Measurements from ENCODE around the gene ADD1. TPM values are rescaled to one million over a fixed set of nuclear protein-coding genes. Genes with fewer than 3 reads are reported as not detected.

Gene ADD1
- total RNA-seq, 4 donors from 2014 or later, result 144 to 273 (median 203) TPM

DNA sequence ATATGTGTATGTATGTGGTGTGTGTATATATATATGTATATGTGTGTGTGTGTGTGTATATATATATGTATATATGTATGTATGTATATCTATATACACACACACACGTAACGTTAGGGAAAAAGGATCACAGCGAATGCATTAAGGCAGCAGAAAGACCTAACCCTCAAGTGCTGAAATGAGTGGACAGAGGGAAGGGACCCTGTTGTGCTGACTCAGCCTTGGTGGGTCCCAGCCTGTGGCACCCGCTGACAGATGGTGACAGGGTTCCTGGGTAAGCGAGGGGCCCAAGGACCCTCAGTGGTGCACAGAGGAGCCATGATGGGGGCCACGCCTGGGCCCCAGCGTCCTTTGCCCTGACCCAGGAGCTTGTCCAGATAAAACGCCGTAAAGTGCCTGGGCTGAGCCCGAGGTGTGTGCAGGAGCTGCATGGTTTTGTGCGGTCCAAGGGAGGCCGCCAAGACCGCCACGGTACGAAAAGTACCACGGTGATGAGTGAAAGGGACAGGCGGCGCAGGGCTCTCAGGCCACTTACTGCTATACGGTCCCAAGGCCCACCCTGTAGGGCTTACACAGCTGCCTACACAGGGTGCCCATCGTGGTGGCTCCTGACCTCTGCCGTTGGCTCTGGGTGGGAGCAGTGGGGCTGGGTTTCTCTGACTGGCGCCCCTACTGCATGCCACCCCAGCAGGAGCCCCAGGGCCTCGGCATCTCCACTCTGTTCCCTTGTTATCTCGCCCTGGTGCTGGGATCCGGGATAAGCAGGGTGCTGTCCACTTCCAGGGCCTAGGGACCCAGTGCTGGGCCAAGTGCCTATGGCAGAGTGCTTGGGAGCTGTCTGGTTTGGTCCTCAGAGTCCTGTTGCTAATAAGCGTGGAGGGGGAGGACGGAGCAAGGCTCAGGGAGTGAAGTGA, 40.8 kb upstream of the ADD1 start:
- TF ChIP-seq, protein P1, sequence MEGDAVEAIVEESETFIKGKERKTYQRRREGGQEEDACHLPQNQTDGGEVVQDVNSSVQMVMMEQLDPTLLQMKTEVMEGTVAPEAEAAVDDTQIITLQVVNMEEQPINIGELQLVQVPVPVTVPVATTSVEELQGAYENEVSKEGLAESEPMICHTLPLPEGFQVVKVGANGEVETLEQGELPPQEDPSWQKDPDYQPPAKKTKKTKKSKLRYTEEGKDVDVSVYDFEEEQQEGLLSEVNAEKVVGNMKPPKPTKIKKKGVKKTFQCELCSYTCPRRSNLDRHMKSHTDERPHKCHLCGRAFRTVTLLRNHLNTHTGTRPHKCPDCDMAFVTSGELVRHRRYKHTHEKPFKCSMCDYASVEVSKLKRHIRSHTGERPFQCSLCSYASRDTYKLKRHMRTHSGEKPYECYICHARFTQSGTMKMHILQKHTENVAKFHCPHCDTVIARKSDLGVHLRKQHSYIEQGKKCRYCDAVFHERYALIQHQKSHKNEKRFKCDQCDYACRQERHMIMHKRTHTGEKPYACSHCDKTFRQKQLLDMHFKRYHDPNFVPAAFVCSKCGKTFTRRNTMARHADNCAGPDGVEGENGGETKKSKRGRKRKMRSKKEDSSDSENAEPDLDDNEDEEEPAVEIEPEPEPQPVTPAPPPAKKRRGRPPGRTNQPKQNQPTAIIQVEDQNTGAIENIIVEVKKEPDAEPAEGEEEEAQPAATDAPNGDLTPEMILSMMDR (IDR thresholded peaks at IDR 0.05; ENCODE audit: low read depth), result no peak

DNA sequence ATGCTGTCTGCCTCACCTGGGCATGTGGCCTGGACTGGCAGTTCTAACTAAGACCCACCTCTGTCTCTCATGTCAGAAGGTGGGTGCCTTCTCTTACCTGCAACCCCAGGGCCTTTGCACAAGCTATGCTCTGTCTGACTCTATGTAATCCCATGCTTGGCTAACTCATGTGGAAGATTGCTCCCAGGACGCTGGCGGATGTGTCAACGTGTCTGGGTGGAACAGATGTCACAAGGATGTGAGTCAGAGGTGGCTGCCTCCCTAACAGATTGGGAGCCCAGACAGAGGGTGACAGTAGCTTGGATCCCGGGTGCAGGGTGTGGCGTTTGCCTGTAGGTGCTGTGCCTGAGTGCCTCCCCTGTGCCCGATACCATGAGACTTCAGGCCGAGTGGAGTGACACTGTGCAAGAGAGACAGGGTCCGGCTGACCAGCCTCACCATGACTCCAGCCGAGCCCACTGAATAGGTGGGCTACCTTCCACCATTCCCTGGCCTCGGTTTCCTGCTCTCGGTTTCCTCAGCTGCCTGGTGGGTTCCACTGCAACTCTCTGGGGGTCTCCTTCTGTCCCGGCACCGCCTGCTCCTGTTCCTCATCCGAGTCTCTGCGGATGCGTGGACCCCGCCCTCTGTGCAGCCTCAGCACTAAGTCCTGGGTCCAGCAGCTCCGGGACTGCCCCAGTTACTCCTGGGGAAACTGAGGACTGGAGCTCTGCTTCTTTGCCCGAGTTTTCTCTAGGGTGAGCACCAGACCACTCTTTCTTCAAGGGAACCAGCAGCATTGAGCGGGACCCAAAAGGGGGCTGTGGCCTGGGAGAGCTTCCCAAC, 39.8 kb upstream of the ADD1 start:
- TF ChIP-seq, protein P1 (IDR thresholded peaks at IDR 0.05; ENCODE audit: low read depth), result no peak

DNA sequence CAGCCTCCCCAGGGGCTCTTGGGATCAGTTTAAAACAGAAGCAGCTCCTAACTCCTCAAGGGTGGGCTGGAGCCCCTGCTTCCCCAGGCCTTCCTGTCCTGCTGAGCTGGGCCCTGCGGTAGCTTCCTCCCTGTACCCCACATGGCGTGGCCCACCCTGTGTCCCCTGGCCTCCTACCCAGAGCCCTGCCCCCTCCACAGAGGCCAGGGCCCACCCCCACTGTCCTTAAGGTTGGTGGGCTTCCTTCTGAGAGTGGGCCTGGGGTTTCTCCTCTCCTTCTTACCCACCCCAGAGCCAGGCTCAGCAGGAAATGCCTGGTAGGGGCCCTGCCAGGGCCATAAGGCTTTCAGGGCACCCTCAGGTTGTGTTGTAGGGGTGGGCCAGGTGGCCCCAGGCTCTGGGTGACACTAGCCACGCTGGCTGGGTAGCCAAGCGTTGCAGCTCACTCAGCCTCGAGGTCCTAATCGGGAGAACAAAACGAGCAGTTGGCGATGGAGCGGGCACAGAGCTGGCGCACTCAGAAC, 39.1 kb upstream of the ADD1 start:
- TF ChIP-seq, protein P1 (IDR thresholded peaks at IDR 0.05; ENCODE audit: low read depth), result no peak

DNA sequence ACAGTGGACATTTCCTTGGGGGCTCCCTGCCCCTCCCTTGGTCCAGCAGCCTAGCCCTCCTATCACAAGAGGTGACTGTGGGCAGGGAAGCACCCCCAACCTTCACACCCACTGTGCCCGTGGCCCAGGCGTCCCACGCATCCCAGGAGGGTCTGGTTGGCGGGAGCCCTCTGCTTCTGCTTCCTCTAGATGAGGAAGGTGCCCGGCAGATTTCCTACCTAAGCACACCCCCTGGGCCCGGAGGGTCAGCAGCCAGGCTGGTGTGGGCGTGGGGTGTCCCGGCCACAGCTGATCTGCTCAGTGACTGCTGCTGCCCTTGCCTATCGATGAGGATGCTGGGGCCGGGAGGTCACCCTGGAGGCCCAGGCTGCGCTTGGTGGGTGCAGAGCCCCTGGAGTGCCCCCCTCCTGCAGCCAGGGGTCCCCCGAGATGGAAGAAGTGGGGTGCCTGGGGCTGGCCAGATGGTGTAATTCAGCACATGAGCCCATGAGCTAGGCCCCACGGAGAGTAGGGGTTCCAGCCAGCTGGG, 38.6 kb upstream of the ADD1 start:
- TF ChIP-seq, protein P1 (IDR thresholded peaks at IDR 0.05; ENCODE audit: low read depth), result no peak

DNA sequence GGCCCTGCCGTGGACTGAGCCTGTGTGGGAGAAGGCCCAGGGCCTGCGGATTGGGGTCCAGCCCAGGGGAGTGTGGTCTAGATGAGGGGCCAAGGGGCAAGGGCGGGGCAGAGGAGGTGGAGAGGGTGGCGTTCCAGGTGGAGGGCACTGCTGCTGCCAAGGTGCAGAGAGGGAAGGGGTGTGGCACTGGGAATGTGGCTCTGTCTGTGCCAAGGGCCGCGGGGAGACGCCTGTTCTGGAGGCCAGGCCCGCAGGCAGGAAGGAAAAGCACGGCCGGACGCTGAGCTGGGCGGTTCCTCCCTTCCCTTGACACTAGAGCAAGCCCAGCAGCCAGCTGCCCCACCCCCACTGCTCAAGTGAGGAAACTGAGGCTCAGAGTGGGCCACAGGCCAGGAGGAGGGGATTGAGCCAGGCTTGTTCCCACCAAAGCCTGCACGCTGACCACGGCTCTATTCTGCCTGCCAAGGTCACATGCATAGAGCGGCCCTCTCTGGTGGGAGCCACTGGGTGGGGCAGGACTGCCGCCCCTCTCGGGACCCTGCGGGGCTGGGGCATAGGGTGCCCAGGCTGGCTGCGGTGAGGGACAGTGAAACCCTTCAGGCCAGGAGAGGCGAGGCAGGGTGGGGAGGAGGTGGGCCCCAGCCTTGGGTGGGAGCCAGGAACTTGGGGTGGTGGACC, 37.8 kb upstream of the ADD1 start:
- TF ChIP-seq, protein P1 (IDR thresholded peaks at IDR 0.05; ENCODE audit: low read depth), result no peak

DNA sequence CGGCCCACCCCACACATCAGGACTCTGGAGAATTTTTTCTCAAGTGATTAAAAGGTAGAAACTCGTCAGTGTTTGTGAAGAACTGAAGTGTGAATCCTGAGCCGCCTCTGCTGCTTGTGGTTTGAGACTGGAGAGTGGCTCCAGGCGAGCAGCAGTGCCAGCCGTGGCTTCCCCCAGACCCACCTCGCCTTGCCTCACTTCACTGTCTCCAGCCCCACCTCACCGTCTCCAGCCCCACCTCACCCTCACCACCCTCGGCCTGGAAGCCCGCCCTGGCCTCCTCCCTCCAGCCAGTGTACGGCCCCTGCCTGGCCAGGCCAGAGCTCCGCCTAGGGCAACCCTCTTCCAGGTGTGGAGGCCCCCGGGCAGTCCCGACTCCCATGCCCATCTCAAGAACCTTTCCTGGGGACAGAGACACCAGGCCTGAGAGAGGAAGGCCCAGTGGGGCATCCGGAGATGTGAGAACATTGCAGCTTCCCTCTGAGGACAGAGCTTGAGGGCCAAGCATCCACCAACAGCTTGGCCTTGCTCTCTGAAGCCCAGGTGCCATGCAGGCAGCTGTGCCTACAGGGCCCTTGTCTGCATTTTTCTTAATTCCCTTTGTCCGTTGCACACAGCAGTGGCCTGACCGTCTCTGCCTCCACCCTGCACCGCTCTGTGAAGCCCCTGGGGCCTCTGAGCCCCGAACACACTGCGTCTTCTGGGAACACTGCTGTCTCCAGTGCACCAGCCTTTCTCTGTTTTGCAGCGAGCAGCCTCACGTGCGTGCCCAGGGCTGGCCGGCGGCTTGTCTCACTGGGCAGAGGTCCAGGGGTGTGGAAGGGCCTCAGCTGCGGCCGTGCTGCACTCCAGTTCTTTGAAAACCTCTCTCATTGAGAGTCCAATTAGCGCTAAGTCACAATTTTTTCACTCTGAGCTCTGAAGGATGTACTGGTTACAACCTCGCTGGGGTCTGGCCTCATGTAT, 37.0 kb upstream of the ADD1 start:
- TF ChIP-seq, protein P1 (IDR thresholded peaks at IDR 0.05; ENCODE audit: low read depth), result no peak
